Adipocyte (in vitro differentiated cells): ENCODE results near the gene TMEM87B.

Experiments used
- DNase-seq: peaks from one replicate; pipeline ENCODE4 v3.0.0-alpha.2; 2015; ENCODE audit warnings: low read depth
- H3K27me3 ChIP-seq: replicated peaks from 2 replicates; pipeline ENCODE4 v1.7.0; 2013; ENCODE audit warnings: mild to moderate bottlenecking, low read length, moderate library complexity; ENCODE audit not compliant: control insufficient read depth, insufficient read depth
- H3K36me3 ChIP-seq: 2 replicates; pipeline ENCODE4 v1.7.0; 2013; ENCODE audit warnings: low read length, mild to moderate bottlenecking, moderate library complexity; ENCODE audit not compliant: control insufficient read depth, insufficient read depth, severe bottlenecking
- H3K4me1 ChIP-seq: 2 replicates; pipeline ENCODE4 v1.7.0; 2013; ENCODE audit warnings: mild to moderate bottlenecking, low read length, moderate library complexity; ENCODE audit not compliant: control insufficient read depth, insufficient read depth
- H3K4me3 ChIP-seq: 2 replicates; pipeline ENCODE4 v1.7.0; 2013; ENCODE audit warnings: mild to moderate bottlenecking, low read length, moderate library complexity
- H3K9ac ChIP-seq: 2 replicates; pipeline ENCODE4 v1.7.0; 2013; ENCODE audit warnings: mild to moderate bottlenecking, low read length, moderate library complexity
- H3K9me3 ChIP-seq: 2 replicates; pipeline ENCODE4 v1.7.0; 2013; ENCODE audit warnings: mild to moderate bottlenecking, low read length, moderate library complexity; ENCODE audit not compliant: control insufficient read depth

TMEM87B gene, protein sequence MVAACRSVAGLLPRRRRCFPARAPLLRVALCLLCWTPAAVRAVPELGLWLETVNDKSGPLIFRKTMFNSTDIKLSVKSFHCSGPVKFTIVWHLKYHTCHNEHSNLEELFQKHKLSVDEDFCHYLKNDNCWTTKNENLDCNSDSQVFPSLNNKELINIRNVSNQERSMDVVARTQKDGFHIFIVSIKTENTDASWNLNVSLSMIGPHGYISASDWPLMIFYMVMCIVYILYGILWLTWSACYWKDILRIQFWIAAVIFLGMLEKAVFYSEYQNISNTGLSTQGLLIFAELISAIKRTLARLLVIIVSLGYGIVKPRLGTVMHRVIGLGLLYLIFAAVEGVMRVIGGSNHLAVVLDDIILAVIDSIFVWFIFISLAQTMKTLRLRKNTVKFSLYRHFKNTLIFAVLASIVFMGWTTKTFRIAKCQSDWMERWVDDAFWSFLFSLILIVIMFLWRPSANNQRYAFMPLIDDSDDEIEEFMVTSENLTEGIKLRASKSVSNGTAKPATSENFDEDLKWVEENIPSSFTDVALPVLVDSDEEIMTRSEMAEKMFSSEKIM

DNA sequence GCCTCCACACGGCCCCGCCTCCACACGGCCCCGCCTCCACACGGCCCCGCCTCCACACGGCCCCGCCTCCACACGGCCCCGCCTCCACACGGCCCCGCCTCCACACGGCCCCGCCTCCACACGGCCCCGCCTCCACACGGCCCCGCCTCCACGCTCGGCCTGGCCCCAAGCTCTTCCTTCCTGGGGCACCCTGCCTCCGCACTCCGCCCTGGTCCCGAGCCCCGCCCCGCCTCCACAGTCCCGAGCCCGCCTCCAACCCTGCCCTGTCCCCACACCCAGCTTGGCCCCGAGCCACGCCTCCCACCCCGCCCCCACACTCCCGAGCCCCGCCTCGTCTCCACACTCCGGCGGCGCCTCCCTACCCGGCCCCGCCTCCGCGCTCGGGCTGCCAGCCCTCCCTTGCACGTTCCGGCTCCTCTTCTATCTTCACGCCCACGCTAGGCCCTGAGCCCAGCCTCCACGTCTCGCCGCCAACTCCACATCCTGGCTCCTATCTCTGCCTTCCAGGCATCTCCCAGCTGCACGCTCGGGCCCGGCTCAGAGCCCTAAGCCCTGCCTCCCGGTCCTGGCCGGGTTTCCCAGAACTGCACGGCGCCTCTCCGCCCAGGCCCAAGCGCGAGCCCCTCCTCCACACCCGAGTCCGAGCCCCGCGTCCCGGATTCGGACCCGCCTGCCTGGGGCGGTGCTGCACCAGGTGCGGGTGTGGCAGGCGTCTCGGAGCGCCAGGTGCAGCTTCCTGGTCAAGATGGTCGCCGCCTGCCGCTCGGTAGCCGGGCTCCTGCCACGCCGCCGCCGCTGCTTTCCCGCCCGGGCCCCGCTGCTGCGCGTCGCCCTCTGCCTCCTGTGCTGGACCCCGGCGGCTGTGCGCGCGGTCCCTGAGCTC lies at the start of gene TMEM87B:
Gene TMEM87B, plus strand, starts transcription at position 423 of the 883 bp plus-strand sequence. Its CDS starts 323 bp downstream, at position 746.
- H3K4me3 ChIP-seq: peak within 1 kb of the TSS; percentile 95
- peak; percentile 99 for DNase-seq
- H3K9me3 ChIP-seq: no peaks in the 10 kb centered on the region
- H3K4me1 ChIP-seq: peaks cover 25% of the 10 kb centered on the region
- no peaks in the 10 kb centered on the region for H3K27me3 ChIP-seq
- H3K9ac ChIP-seq: peak within 1 kb of the TSS; percentile 98
- no peaks in the 10 kb centered on the region for H3K36me3 ChIP-seq

DNA sequence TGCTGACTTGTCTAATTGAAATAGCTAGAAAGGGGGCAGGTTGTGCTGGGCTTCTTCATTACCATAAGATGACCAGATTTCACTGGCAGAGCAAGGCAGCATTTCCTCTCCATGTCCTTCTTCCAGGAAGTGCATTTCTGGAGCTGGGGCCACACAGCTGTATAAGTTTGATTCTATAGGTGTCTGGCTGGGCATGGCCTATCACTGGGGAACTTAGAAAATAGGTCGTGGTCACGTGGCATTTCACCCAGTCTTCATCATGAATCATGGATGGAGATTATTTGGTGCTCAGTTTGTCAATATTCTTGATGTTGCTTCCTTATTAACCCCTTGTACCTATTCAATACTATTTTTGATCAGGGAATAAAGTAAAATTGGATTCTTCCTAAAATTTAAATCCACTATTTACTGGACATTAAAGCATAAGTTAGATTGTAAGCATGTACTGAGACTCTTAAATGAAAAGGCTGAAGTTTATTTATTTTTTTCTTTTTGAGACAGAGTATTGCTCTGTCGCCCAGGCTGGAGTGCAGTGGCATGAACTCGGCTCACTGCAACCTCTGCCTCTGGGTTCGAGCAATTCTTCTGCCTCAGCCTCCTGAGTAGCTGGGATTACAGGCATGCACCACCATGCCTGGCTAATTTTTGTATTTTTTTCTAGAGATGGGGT lies 49.5 kb upstream of the TMEM87B start:
- Histone ChIP-seq H3K27me3 (no peaks in the 10 kb centered on the region), H3K4me1 (peaks cover 12% of the 10 kb centered on the region), H3K9ac (no peak overlapping the region), H3K36me3 (no peaks in the 10 kb centered on the region), H3K4me3 (no peak overlapping the region), H3K9me3 (no peaks in the 10 kb centered on the region)
- DNase-seq: no peak

DNA sequence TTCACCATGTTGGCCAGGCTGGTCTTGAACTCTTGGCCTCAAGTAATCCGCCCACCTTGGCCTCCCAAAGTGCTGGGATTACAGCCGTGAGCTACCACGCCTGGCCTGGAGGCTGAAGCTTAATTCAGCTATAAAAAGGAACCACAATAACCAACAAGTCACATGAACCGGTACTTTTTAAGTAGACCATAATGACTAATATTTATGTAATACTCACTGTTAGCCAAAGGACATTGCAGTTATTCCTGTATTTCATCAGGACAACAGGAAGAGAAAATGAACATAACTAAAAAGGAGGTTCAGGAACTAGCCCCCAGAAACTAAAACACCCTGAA lies 49.0 kb upstream of the TMEM87B start:
- no peak for DNase-seq
- H3K36me3 ChIP-seq: no peaks in the 10 kb centered on the region
- H3K9me3 ChIP-seq: no peaks in the 10 kb centered on the region
- no peaks in the 10 kb centered on the region for H3K27me3 ChIP-seq
- H3K4me3 ChIP-seq: no peak overlapping the region
- peaks cover 15% of the 10 kb centered on the region for H3K4me1 ChIP-seq
- no peak overlapping the region for H3K9ac ChIP-seq

DNA sequence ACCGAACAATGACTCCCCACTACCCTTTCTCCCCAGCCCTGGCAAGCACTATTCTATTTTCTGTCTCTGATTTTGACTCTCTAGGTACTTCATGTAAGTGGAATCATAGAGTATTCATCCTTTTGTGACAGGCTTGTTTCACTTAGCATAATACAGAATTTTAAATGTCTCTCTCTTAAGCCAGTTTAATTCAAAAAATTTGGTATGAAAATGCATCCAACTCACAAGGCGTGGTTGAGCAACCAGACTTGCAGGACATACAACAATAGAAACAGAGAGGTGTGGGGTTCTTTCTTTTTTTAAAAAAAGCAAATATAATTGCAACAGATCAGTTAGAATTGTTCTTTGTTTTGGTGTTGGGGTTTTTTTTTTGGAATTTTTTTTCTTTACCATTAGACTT lies 47.6 kb upstream of the TMEM87B start:
- H3K4me3 ChIP-seq: no peak overlapping the region
- no peaks in the 10 kb centered on the region for H3K36me3 ChIP-seq
- no peak overlapping the region for H3K9ac ChIP-seq
- H3K4me1 ChIP-seq: peaks cover 10% of the 10 kb centered on the region
- no peak for DNase-seq
- H3K9me3 ChIP-seq: no peaks in the 10 kb centered on the region
- peaks cover 5% of the 10 kb centered on the region for H3K27me3 ChIP-seq

DNA sequence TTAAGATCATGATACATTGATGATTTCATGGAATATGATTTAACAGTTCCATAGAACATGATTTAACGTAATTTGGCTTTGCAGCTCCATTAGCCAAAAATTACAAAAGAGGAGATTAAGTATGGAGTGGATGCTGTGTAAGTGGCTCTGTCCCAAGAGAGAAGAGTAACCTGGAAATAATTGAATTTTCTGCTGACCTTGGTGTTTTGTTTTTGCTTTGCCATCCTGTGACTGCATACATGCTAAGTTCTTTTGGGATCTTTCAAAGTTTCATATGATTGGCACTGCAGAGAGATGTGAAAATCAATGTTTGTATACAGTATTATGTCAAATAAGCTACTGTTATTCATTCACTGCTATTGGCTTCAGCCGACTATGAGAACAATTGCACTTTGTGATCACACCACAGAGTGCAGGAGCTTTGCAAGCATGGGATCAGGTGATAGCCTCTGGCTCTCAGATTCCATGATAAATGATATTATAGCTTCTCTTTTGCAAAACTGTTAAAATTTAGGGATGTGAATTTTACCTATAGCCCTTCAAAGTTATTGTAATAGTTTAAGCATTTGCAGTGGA lies 46.1 kb upstream of the TMEM87B start:
- H3K9me3 ChIP-seq: no peaks in the 10 kb centered on the region
- H3K36me3 ChIP-seq: no peaks in the 10 kb centered on the region
- H3K4me1 ChIP-seq: peaks cover 10% of the 10 kb centered on the region
- DNase-seq: no peak
- no peak overlapping the region for H3K9ac ChIP-seq
- no peak overlapping the region for H3K4me3 ChIP-seq
- H3K27me3 ChIP-seq: peaks cover 5% of the 10 kb centered on the region

DNA sequence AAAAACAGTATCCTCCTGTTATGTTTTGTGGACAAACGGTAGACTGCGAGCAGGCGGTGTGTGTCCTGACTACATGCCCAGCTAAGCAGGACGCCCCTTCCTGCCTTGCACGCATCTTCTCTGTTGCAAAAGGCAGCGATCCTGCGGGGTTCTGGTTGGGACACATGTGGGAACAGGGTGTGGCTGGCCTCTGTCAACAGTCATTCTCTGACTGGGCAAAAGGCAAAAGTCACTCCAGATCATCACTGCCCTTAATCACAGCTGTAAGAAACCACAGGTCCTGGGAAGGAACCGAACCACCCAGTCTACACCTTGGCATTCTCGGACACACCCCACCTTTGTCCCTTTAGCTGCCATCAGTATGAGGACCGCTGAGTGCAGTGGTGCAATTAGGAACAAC lies 44.3 kb upstream of the TMEM87B start:
- Histone ChIP-seq H3K9me3 (no peaks in the 10 kb centered on the region), H3K4me3 (no peak overlapping the region)
- no peak for DNase-seq

DNA sequence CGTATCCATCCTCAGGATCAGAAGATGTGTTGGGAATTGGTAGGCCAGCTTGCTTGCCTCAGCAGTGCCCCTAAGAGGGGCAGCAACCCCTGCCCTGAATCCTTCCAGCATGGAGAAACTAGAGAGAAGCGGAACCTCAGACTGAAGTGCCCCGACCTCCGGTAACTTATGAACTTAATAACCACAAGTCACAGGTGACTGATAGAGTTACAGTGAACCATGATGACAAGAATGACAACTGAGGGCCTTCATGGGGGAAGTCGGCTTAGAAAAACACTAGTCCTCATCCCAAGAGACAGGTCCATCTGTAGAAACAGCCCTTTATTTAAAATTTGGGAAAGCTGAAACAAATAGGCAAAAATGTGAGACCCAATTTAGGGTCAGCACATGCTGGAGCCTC lies 42.5 kb upstream of the TMEM87B start:
- H3K27me3 ChIP-seq: peaks cover 5% of the 10 kb centered on the region
- no peaks in the 10 kb centered on the region for H3K36me3 ChIP-seq
- DNase-seq: no peak
- H3K9me3 ChIP-seq: no peaks in the 10 kb centered on the region
- H3K4me3 ChIP-seq: no peak overlapping the region
- H3K4me1 ChIP-seq: peaks cover 4% of the 10 kb centered on the region
- no peak overlapping the region for H3K9ac ChIP-seq

More for the DNA sequence above, 44.3 kb upstream of the TMEM87B start:
- H3K9ac ChIP-seq: no peak overlapping the region
- H3K27me3 ChIP-seq: peaks cover 5% of the 10 kb centered on the region
- H3K4me1 ChIP-seq: peaks cover 10% of the 10 kb centered on the region
- H3K36me3 ChIP-seq: no peaks in the 10 kb centered on the region

DNA sequence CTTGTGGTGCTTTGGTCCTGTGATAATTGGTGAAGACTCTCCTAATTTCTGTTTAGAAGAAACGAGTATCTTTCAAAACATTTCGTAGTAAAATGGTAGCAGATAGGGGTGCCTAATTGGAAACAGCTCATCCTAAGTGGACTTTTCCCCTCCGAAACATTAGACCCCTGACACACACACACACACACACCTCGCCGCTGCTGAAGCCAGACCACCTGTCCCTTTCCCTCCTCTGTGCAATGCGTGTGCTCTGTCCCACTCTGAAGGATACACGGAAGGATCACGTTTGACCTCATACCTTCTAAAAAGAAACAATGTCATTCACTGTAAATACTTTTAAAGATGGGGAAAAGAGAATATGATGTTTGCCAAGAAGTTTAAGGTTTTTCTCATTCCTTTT lies 36.2 kb upstream of the TMEM87B start:
- DNase-seq: no peak
- Histone ChIP-seq H3K9ac (no peak overlapping the region), H3K36me3 (no peaks in the 10 kb centered on the region), H3K4me3 (no peak overlapping the region), H3K4me1 (no peaks in the 10 kb centered on the region), H3K27me3 (peaks cover 20% of the 10 kb centered on the region), H3K9me3 (no peaks in the 10 kb centered on the region)

DNA sequence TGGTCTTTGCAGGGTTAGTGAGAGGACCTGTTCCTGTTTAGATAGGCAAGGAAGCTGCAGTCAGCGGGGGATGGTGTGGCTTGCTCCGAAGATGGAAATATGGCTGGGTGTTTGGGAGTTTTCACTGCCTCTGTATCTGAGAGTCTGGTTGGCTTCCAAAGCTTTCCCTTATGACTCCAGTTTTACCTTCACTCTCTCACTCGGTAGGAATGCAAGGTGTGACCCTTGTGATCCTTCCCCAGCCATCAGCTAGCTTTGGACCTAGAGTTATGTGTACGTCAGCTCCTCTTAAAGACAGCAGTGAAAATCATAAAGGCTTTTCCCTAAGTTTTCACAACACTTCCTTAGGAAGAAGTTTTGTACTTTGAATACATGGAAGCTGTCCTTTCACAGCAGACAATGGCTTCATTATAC lies 35.5 kb upstream of the TMEM87B start:
- no peaks in the 10 kb centered on the region for H3K36me3 ChIP-seq

DNA sequence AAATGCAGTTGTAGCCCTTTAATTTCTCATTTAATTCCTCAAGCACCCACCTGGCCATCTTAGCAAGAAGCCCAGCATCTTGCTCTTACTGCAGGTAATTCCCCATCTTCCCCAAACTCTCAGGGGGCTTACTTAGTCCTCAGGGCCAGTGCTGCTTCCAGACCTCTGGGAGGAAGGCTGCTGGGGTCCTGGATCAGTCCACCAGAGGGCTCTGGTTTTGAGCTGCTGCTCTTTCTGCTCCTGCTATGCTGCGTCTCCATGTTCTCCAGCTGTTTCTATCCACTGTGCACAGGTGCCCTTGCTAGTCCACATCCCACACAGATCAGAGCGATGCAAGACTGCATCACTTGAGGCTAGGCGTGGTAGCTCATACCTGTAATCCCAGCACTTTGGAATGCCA lies 34.5 kb upstream of the TMEM87B start:
- H3K9me3 ChIP-seq: no peaks in the 10 kb centered on the region
- peaks cover 20% of the 10 kb centered on the region for H3K27me3 ChIP-seq
- DNase-seq: no peak
- no peak overlapping the region for H3K4me3 ChIP-seq
- no peak overlapping the region for H3K9ac ChIP-seq
- H3K4me1 ChIP-seq: no peaks in the 10 kb centered on the region
- no peaks in the 10 kb centered on the region for H3K36me3 ChIP-seq

More for the DNA sequence above, 35.5 kb upstream of the TMEM87B start:
- DNase-seq: no peak
- no peaks in the 10 kb centered on the region for H3K4me1 ChIP-seq
- no peak overlapping the region for H3K9ac ChIP-seq
- no peak overlapping the region for H3K4me3 ChIP-seq
- no peaks in the 10 kb centered on the region for H3K9me3 ChIP-seq
- peaks cover 20% of the 10 kb centered on the region for H3K27me3 ChIP-seq
